WTC11 (cell line): Measurements from ENCODE around the gene GPR162. TPM values are rescaled to one million over a fixed set of nuclear protein-coding genes. Genes with fewer than 3 reads are reported as not detected.

Experiments used
- ATAC-seq: fragments of 200-7000 bp; cut with Tn5 transposase; 2 replicates; pipeline ENCODE4 v1.10.0; 2021; ENCODE audit warnings: mild to moderate bottlenecking, moderate library complexity
- CTCF ChIA-PET: fragments of 300-600 bp; sonication (Branson Sonifier 250); formaldehyde crosslinking; loops from one replicate; lab custom pipeline; 2021; ENCODE audit warnings: antibody characterized with exemption; lab: Charles Lee
- POLR2A ChIA-PET: fragments of 350-600 bp; sonication (Branson Sonifier 250); formaldehyde crosslinking; loops from one replicate; lab custom pipeline; 2021; ENCODE audit warnings: antibody characterized with exemption; lab: Charles Lee
- DNase-seq: peaks from one replicate; pipeline ENCODE4 v3.0.0; 2021; ENCODE audit warnings: low spot score
- H3K27ac Mint-ChIP-seq: 2 replicates; pipeline ENCODE4 v1.8.0; 2021; ENCODE audit warnings: mixed read lengths
- H3K27me3 Mint-ChIP-seq: 2 replicates; pipeline ENCODE4 v1.8.0; 2021; ENCODE audit warnings: low read depth, mild to moderate bottlenecking, moderate library complexity, mixed read lengths
- H3K36me3 Mint-ChIP-seq: 2 replicates; pipeline ENCODE4 v1.8.0; 2021; ENCODE audit warnings: mixed read lengths
- H3K4me1 Mint-ChIP-seq: 2 replicates; pipeline ENCODE4 v1.8.0; 2022; ENCODE audit warnings: mixed read lengths
- H3K4me3 Mint-ChIP-seq: 2 replicates; pipeline ENCODE4 v1.8.0; 2021; ENCODE audit warnings: mild to moderate bottlenecking, moderate library complexity, mixed read lengths
- H3K9me3 Mint-ChIP-seq: 2 replicates; pipeline ENCODE4 v1.8.0; 2021; ENCODE audit warnings: mixed read lengths
- CREM ChIP-seq: sonication (generic); formaldehyde crosslinking; IDR thresholded peaks from 2 replicates; pipeline ENCODE4 v1.8.1; 2022; ENCODE audit warnings: mild to moderate bottlenecking, missing genetic modification reagents, moderate library complexity
- ESRRA ChIP-seq: sonication (generic); formaldehyde crosslinking; IDR thresholded peaks from 2 replicates; pipeline ENCODE4 v1.8.1; 2022; ENCODE audit warnings: mild to moderate bottlenecking, missing genetic modification reagents, borderline replicate concordance
- HMGA2 ChIP-seq: fragments of 250-450 bp; sonication (Bioruptor Pico); IDR thresholded peaks from 2 replicates; pipeline ENCODE4 v1.4.0; 2021; ENCODE audit warnings: mild to moderate bottlenecking, moderate library complexity
- KAT7 ChIP-seq: sonication (generic); formaldehyde crosslinking; IDR thresholded peaks from 2 replicates; pipeline ENCODE4 v1.8.1; 2023; ENCODE audit warnings: missing genetic modification reagents, mild to moderate bottlenecking, borderline replicate concordance
- MXD4 ChIP-seq: fragments of 250-450 bp; sonication (Bioruptor Pico); IDR thresholded peaks from 2 replicates; pipeline ENCODE4 v1.8.0; 2021; ENCODE audit warnings: mild to moderate bottlenecking, moderate library complexity, borderline replicate concordance
- PRDM15 ChIP-seq: sonication (generic); formaldehyde crosslinking; IDR thresholded peaks from 2 replicates; pipeline ENCODE4 v1.8.0; 2022; ENCODE audit warnings: missing genetic modification reagents
- SMAD4 ChIP-seq: sonication (generic); formaldehyde crosslinking; IDR thresholded peaks from 2 replicates; pipeline ENCODE4 v1.8.0; 2022; ENCODE audit warnings: mild to moderate bottlenecking, missing genetic modification reagents
- SP1 ChIP-seq: sonication (generic); formaldehyde crosslinking; conservative IDR thresholded peaks from 2 replicates; pipeline ENCODE4 v1.8.1; 2022; ENCODE audit warnings: missing genetic modification reagents
- ZNF219 ChIP-seq: sonication (generic); formaldehyde crosslinking; IDR thresholded peaks from 2 replicates; pipeline ENCODE4 v1.8.0; 2023; ENCODE audit warnings: missing genetic modification reagents, mild to moderate bottlenecking, borderline replicate concordance
- ZNF263 ChIP-seq: sonication (generic); formaldehyde crosslinking; IDR thresholded peaks from 2 replicates; pipeline ENCODE4 v1.8.1; 2022; ENCODE audit warnings: low read depth, mild to moderate bottlenecking, moderate library complexity, missing genetic modification reagents
- ZNF281 ChIP-seq: sonication (generic); formaldehyde crosslinking; IDR thresholded peaks from 2 replicates; pipeline ENCODE4 v1.8.0; 2023; ENCODE audit warnings: mild to moderate bottlenecking, missing genetic modification reagents
- ZNF423 ChIP-seq: fragments of 250-450 bp; sonication (Bioruptor Pico); IDR thresholded peaks from 2 replicates; pipeline ENCODE4 v2.1.2; 2022; ENCODE audit warnings: mild to moderate bottlenecking, moderate library complexity
- ZNF671 ChIP-seq: fragments of 250-450 bp; sonication (Bioruptor Pico); IDR thresholded peaks from 2 replicates; pipeline ENCODE4 v1.8.0; 2021; ENCODE audit warnings: mild to moderate bottlenecking
- total RNA-seq: library from RNA; stranded (reverse); gene quantifications from 3 replicates; pipeline ENCODE4 v1.2.3, GENCODE V29; 2021
- TF ChIP-seq, protein P1 (sequence below): sonication (generic); formaldehyde crosslinking; IDR thresholded peaks from 2 replicates; pipeline ENCODE4 v1.8.1; 2022; ENCODE audit warnings: mild to moderate bottlenecking, moderate library complexity, missing genetic modification reagents
- TF ChIP-seq, protein P2 (sequence below): sonication (generic); formaldehyde crosslinking; IDR thresholded peaks from 2 replicates; pipeline ENCODE4 v1.8.1; 2022; ENCODE audit warnings: low read depth, mild to moderate bottlenecking, moderate library complexity, missing genetic modification reagents, borderline replicate concordance
- TF ChIP-seq, protein P3 (sequence below): fragments of 250-450 bp; sonication (Bioruptor Pico); IDR thresholded peaks from 2 replicates; pipeline ENCODE4 v1.9.0; 2021; ENCODE audit warnings: mild to moderate bottlenecking, borderline replicate concordance

GPR162 gene
- total RNA-seq, 1 experiment from 2014 or later = 7.3 TPM

DNA sequence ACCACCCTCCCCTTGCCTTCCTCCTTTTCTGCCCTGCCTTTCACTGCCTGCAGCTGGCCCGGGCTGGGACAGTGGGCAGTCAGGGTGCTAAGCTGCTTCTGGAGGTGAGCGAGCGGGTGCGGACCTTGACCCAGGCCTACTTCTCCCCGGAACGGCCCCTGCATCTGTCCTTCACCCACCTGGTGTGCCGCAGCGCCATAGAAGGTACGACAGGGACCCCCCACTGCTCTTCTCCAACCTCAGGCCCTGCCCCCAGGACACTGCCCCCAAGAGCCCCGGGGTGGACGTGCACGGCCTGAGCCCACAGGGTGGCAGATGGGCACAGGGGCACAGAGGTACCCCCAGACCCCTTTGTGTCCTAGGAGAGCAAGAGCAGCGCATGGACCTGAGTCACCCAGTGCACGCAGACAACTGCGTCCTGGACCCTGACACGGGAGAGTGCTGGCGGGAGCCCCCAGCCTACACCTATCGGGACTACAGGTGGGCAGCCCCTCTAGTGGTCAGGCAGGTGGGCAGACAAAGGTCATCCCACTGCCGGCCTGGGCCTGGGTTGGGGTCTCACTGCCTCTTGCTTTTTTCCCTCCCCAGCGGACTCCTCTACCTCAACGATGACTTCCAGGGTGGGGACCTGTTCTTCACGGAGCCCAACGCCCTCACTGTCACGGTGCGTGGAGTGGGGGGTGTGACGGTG lies 15.9 kb downstream of the GPR162 start:
- no peak overlapping the region for H3K4me3 Mint-ChIP-seq
- H3K4me1 Mint-ChIP-seq = peaks cover 14% of the 10 kb centered on the region
- no peaks in the 10 kb centered on the region for H3K9me3 Mint-ChIP-seq
- ChIA-PET POLR2A (interaction anchor here (1.4 kb wide), 1 partner anchor 14 kb away, joined by 3 read pairs; the partner anchor contains the start of gene CDCA3), CTCF (interaction anchor here (0.5 to 5.1 kb wide), 3 partner anchors 15 to 71 kb away, joined by 3 to 54 read pairs (median 15); partner anchors contain the start of genes CDCA3 and USP5)
- H3K36me3 Mint-ChIP-seq = peaks cover 46% of the 10 kb centered on the region
- TF ChIP-seq CREM (no peak), SMAD4 (CRISPR knock-in tag) (no peak), ZNF263 (CRISPR knock-in tag) (no peak), PRDM15 (no peak), ZNF219 (no peak), HMGA2 (CRISPR knock-in tag) (no peak), ZNF671 (no peak), MXD4 (no peak), ZNF281 (no peak), KAT7 (CRISPR knock-in tag) (no peak), ZNF423 (CRISPR knock-in tag) (no peak), ESRRA (CRISPR knock-in tag) (no peak), SP1 (CRISPR knock-in tag) (no peak)
- TF ChIP-seq, protein P1, sequence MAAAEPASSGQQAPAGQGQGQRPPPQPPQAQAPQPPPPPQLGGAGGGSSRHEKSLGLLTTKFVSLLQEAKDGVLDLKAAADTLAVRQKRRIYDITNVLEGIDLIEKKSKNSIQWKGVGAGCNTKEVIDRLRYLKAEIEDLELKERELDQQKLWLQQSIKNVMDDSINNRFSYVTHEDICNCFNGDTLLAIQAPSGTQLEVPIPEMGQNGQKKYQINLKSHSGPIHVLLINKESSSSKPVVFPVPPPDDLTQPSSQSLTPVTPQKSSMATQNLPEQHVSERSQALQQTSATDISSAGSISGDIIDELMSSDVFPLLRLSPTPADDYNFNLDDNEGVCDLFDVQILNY = no peak
- TF ChIP-seq, protein P2, sequence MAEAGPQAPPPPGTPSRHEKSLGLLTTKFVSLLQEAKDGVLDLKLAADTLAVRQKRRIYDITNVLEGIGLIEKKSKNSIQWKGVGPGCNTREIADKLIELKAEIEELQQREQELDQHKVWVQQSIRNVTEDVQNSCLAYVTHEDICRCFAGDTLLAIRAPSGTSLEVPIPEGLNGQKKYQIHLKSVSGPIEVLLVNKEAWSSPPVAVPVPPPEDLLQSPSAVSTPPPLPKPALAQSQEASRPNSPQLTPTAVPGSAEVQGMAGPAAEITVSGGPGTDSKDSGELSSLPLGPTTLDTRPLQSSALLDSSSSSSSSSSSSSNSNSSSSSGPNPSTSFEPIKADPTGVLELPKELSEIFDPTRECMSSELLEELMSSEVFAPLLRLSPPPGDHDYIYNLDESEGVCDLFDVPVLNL = no peak
- TF ChIP-seq, protein P3, sequence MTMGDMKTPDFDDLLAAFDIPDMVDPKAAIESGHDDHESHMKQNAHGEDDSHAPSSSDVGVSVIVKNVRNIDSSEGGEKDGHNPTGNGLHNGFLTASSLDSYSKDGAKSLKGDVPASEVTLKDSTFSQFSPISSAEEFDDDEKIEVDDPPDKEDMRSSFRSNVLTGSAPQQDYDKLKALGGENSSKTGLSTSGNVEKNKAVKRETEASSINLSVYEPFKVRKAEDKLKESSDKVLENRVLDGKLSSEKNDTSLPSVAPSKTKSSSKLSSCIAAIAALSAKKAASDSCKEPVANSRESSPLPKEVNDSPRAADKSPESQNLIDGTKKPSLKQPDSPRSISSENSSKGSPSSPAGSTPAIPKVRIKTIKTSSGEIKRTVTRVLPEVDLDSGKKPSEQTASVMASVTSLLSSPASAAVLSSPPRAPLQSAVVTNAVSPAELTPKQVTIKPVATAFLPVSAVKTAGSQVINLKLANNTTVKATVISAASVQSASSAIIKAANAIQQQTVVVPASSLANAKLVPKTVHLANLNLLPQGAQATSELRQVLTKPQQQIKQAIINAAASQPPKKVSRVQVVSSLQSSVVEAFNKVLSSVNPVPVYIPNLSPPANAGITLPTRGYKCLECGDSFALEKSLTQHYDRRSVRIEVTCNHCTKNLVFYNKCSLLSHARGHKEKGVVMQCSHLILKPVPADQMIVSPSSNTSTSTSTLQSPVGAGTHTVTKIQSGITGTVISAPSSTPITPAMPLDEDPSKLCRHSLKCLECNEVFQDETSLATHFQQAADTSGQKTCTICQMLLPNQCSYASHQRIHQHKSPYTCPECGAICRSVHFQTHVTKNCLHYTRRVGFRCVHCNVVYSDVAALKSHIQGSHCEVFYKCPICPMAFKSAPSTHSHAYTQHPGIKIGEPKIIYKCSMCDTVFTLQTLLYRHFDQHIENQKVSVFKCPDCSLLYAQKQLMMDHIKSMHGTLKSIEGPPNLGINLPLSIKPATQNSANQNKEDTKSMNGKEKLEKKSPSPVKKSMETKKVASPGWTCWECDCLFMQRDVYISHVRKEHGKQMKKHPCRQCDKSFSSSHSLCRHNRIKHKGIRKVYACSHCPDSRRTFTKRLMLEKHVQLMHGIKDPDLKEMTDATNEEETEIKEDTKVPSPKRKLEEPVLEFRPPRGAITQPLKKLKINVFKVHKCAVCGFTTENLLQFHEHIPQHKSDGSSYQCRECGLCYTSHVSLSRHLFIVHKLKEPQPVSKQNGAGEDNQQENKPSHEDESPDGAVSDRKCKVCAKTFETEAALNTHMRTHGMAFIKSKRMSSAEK (CRISPR knock-in tag) = no peak
- ATAC-seq (no peak), DNase-seq (no peak)
- H3K27me3 Mint-ChIP-seq = no peaks in the 10 kb centered on the region
- no peak overlapping the region for H3K27ac Mint-ChIP-seq
